Embryonic facial prominence (tissue), 1 donor: ENCODE results near the gene RHBG.
"Not testable (repeated sequence)": the region's sequence is repeated elsewhere in the genome, so short reads cannot be mapped to it uniquely, and the experiment has no call there.

ENCODE experiments used
- DNase-seq: peaks from one replicate; pipeline ENCODE4 v3.0.0-alpha.2; 2016; ENCODE audit errors: extremely low spot score

Gene RHBG

DNA sequence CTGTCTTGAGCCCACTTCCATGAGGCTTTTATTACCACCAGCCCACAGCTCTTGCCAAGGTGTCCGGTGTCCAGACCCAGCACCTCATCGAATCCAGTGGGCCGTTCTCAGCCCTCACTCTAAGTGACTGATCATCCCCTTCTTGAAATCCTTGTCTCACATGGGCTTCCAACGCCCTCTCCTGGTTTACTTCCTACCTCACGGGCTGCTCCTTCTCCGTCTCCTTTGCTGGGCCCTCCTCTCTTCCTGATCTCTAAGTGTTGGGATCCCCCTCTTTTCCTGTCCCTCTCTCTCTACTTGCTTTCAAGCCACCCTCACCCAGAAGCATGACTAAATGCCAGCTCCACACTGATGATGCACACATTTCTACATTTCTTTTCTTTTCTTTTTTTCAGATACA lies 9.0 kb upstream of the RHBG start:
- no peak for DNase-seq

DNA sequence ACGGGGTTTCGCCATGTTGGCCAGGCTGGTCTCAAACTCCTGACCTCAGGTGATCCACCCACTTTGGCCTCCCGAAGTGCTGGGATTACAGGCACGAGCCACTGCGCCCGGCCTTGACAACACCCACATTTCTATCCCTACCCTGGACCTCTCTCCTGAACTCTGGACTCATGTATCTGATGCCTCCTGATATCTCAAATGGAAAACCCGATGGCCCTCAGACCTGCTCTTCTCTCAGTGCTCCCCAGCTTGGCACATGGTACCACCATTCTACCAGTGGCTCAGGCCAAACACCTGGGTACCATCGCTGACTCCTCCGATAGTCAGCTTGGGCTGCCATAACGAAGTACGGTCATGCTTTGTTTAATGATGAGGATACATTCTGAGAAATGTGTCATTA lies 8.5 kb upstream of the RHBG start:
- no peak for DNase-seq

DNA sequence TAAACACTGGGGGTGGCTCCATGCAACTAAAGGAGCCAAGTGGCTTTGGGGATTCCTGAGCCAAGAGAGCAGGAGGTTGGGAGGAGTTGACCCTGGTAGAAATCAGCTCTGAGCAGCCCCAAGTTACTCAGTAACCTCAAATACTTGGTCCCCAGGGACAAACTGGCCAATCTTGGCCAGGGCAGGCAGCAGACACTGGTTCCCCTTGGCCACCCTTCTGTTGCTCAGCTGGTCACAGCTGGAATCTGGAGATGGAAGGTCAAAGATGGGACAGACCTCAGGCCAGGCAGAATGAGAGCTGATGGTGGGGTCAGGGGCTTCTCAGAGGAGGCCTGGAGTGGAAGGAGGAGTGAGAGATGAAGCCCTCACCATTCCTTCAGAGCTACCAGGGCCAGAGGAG lies 3.3 kb upstream of the RHBG start:
- DNase-seq: no peak

DNA sequence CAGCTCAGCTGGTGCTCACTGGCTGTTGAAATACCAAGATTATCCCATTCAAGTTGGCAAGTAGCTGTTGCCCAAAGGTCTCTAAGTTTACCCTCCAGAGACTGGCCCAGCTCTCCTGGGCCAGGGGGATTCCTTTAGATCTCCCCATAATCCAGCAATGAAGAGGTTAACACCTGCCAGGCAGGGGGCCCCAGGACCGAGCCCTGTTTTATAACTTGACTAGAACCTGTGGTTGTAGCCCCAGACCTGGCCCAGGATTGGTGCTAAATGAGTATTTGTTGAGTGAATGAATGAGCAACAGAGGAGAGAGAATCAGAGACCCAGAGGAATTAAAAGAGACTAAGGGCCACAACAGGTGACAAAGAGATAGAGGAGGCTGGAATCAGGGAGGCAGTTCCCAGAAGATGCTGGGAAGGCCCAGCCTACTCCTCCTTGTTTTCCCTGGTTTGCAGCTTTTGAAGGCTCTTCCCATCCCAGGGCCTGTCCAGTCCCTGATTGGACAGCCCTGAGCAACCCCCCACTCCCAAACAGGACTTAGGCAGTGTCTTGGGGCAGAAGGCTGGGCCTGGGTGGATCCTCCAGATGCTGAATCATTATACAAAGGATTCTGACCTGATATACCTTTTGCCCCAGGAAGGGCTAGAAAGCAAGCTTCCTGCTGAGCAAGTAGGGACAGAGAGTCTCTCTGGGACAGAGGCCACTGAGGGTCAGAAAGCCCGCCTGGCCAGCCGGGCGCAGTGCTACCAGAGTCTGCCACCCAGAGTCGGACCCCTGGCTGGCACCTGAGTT lies 2.4 kb upstream of the RHBG start:
- DNase-seq: no peak

DNA sequence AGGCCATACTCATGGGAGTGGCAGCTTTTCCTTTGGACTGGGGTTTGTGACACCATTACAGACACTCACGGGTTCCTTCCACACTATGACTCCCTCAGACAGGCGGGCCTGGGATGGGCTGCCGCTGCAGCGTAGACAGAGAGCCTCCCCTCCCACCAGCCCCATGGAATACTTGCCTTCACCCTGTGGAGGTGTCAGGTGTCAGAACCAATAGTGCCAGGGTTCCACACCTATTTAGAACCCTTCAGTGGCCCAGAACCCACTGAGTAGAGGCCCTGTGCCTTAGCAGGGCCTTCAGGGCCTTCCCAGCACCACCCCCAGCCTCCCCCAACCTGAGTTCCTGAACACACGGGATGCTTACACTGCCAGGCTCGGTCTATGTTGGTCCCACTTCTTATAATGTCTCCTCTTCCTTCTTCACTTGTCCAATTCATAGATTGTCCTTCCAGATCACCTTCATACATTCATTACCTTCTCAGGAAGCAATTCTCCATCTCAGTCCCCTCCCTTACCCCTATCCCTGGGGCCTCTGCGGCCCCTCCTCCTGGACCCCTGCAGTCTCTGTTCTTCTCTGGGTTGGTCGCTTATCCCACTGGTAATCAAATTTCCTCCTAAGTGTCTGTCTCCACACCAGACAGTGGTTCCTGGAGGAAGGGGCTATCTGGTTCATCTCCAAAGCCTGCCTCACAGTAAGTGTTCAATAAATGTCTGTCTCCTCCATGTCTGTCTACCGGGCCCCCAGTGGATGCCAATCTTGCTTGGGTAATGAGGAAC lies 1.4 kb upstream of the RHBG start:
- DNase-seq: no peak

DNA sequence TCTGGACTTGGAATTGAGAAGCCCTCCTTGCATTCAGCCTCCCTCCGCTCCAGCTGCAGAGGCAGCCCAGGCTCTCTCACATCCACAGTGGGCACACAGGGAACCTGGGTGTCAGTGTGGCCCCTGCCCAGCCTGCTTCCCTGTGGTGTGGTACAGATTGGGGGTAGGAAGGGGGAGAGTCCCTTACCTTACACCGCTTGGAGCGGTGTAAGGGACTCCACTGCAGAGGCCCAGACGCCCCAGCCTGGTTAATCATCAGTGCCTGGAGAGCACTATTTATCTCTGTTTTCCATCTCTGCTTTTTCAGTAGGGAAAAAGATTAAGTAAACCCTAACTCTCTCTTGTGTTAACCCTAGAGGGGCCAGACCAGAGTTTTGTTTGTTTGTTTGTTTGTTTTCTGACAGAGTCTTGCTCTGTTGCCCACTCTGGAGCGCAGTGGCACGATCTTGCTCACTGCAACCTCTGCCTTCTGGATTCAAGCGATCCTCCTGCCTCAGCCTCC lies 803 bp upstream of the RHBG start:
- no peak for DNase-seq

DNA sequence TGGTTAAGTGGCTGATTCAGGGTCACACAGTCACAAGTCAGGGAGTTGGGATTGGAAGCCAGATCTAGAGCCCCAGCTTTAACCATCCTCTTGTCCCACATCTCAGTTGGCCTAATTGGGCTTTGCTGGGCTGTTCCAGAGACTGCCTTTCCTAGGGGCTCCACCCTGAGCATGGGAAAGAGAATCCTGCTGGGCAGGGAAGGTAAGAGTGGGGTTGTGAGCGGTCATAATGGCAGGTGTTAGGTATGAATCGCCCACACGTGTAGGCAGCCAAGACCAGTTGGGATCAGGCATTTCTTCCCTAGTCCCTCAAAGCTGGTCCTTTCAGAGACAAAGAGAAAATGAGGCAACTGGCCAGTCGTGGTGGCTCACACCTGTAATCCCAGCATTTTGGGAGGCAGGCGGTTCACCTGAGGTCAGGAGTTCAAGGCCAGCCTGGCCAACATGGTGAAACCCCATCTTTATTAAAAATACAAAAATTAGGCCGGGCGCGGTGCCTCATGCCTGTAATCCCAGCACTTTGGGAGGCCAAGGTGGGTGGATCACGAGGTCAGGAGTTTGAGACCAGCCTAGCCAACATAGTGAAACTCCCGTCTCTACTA lies 775 bp downstream of the RHBG start:
- not testable (repeated sequence) for DNase-seq

DNA sequence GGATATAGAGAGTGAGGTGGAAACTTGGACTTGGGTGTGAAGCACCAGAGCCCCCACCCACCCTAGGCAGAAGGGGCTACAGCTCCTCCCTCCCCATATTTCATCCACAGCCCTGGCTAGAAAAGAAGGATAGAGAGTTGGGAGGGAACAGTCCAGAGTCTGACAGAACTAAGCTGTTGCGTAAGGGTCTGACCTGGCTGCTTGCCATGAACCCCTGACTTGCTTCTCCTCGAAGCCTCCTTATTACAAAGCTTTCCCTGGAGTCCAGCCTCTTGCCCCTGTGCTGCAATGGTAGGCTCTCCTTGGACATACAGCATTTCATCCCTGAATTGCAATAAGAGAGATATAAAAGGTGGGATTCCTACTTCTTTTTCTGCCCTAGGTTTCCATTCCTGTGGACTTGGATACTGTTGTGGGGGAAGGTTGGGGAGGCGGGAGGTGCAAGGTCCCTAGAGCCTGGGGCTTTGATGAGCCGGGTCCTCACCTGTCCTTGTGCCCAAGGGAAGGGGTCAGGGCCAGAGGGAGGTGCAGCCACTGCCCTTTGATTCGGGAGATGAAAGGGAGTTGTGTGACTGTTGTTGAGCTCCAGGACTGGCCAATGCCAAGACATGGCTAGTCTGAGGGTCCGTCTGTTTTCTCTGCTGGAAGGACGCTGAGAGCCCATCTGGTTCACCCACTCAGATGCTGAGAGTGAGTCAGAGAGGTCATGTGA lies 2.7 kb downstream of the RHBG start:
- DNase-seq: no peak

DNA sequence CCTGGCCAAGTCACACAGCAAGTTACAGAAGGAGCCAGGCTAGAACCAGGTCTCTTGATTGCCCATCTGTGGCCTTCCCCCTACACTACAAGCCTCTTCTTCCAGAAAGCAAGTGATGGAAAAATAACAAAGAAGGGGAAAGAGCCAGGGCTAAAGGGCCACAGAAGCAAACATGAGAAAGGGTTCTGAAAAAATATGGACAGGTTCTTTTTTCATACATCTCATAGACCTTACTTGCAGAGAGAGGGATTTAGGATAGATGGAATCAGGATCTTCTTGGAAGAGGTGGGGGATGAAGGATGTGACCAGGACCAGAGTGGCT lies 3.2 kb downstream of the RHBG start:
- no peak for DNase-seq

DNA sequence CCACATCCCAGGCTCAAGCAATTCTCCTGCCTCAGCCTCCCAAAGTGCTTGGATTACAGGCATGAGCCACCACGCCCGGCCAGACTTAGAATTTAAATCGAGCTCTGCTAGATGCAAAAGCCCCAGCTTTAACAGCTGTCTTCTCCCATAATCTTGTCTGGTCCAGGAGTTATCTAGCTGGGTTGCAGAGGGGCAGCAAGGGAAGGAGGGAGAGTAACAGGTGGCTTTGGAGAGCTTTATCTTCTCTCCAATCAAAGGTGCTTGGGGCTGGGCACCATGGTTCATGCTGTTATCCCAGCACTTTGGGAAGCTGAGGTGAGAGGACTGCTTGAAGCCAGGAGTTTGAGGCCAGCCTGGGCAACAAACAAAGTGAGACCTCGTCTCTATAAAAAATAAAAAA lies 3.9 kb downstream of the RHBG start:
- no peak for DNase-seq

DNA sequence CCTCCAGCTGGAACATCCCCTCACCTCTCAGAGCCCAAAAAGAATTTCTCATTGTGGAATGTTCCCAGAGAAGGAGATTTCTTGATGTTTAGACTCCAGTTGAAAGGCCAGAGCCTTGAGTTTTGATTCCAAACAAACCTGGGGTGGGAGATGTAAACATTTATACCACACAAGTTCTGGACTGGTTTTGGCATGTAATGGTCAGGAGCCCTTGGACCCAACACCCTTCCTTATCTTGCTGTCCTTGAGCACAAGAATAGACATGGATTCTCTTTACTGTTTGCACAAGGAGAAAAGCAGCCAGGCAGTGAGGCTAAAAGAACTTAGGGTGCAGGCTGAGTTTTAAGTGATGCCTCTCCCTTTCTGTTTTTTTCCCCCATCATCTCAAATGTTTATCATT lies 4.5 kb downstream of the RHBG start:
- no peak for DNase-seq

DNA sequence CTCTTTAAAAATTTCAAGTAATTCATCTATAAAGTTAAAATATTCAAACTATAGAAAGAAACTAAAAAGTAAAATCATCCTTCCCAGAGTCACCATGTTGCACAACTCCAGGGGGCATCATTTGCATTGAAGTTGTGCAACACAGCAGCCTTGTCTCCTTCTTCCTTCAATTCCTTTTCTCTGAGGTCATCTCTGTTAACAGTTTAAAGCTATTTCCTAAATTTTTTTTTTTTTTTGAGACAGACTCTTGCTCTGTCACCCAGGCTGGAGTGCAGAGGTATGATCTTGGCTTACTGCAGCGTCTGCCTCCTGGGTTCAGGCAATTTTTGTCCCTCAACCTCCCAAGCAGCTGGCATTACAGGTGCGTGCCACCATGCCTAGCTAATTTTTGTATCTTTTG lies 7.1 kb downstream of the RHBG start:
- DNase-seq: no peak

DNA sequence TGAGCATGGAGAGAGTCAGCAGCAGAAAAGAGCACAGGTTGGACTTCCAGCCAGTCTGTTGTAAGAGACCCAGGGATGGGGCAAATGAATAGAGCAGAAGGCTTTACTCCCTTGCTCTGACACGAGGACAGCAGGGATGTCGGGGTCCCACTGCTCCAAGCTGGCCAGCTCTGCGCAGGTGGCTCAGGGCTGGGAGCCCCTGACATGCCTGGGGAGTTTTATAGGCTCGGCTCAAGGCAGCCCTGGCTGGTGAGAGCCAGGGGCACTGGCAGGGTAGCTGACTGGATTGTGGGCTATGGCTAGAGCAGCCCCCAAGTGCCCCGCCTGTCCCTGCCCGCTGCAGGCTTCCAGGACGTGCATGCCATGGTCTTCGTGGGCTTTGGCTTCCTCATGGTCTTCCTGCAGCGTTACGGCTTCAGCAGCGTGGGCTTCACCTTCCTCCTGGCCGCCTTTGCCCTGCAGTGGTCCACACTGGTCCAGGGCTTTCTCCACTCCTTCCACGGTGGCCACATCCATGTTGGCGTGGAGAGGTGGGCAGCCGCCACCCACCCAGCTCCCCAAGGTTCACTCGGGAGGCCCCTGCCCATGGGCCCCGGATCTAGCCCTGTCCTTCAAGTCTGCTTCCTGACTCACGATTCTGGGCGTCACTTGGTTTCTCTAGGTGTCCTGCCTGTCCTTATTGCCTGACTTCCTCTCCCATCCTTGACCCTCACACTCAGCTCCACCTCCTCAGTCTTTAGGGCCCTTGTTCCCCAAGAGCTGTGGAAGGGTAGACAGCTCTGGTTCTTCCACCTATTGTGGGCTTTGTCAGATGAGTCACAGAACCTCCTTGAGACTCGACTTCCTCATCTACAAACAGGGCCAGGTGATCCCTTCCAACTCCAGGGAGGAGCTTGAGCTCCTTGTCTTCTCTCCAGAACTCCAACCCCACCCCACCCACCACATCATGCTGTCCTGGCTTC lies 8.2 kb downstream of the RHBG start:
- no peak for DNase-seq

DNA sequence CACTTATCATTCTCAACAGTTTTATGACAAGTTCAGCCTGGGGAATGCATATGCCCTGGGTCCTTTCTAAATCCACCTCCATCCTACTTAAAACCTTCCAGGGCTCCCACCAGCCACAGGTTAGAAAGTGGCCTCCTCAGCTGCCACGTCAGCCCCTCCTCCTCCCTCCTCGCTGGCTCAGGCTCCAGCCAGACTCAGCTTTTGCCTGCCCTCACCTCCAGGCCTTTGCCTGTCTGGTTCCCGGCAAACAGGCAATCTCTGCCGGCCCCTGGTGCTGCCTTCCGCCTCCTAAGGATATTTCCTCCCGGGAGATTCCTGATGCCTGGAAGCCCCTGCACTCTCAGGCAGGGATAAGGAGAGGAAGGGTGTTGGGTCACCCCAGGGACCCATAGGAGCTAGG lies 9.5 kb downstream of the RHBG start:
- DNase-seq: no peak

DNA sequence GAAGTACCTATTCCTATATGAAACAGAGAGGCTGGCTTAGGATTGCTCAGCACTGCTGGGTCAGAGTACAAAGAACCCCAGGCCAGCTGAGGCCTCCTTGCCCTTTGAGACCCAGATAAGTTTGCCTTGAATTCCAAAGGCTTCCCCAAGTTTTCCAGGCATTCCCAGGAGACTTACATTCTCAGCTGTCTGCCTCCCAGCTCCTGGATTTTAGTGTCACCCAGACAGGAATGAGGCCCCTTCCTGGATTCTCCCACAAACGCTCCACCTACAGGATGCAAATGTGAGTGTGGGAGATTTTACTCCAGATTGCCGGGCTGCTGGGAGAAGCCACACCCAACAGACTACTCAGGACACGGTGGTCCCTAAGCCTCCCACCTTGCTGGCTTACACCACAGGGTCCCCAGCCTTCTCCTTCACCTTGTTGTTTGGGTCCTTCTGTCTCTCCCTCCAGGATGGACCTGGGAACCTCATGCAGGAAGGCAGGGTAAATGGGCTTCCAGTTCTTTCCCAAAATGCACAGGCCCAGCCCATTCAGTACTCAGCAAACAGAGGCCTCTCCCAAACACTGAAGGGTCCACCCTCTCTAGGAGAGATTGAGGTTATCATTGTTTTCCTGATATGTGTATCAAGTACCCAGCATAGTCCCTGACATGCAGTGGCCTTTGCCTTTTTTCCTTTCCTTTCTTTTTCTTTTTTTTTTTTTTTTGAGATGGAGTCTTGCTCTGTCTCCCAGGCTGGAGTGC lies 10.6 kb downstream of the RHBG start:
- no peak for DNase-seq

DNA sequence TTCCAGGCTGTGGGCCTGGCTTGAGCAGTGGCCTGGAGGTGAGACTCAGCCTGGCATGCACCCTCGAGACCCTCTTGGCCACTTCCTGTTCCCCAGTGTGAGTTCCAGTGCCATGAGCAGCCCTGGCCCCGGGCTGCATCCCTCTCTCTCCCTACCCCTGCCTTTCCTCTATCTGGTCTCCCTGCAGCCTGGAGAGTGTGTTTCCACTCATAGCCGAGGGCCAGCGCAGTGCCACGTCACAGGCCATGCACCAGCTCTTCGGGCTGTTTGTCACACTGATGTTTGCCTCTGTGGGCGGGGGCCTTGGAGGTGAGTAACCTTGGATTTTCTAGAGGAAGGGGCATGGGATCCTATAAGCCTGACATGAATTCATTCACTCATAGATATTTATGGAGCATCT lies 13.6 kb downstream of the RHBG start:
- DNase-seq: no peak

DNA sequence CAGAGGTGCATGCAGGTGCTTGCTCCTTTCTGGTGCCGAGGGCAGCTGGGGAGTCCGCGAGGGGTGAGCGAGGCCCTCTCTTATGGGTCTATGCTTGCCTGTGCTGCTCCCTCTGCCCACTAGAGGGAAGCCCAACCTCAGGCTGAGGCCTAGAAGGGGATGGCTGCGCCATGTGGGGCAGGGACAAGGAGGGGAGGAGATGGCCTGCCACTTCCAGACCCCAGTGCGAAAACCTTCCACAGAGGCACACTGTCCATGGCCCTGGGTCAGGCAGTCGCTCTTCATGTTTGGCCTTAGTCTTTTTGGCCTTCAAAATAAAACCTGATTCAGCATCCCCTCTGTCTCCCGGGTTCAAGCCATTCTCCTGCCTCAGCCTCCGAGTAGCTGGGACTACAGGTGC lies 14.0 kb downstream of the RHBG start:
- no peak for DNase-seq

DNA sequence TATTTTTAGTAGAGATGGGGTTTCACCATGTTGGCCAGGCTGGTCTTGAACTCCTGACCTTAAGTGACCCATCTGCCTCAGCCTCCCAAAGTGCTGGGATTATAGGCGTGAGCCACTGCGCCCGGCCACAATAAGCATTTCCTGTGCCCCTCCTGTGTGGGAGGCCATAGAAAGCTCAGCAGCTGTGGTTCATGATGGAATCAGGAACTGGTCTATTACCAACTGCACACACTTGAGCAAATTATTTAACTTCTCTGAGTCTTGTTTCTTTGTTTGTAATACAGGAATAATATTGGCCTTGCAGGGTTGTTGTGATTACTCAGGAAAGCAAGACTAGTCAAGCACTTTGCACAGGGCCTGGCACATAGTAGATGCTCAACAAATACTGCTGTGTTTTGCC lies 15.0 kb downstream of the RHBG start:
- no peak for DNase-seq

DNA sequence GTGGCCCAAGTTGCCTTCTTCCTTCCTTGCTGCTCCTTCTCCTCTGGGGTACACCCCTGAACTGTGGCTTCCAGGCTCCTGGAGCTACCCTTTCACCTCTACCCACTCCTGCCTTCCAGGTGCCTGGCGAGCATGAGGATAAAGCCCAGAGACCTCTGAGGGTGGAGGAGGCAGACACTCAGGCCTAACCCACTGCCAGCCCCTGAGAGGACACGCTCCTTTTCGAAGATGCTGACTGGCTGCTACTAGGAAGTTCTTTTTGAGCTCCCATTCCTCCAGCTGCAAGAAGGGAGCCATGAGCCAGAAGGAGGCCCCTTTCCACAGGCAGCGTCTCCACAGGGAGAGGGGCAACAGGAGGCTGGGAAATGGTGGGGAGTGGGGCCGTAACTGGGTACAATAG lies 15.6 kb downstream of the RHBG start:
- no peak for DNase-seq

DNA sequence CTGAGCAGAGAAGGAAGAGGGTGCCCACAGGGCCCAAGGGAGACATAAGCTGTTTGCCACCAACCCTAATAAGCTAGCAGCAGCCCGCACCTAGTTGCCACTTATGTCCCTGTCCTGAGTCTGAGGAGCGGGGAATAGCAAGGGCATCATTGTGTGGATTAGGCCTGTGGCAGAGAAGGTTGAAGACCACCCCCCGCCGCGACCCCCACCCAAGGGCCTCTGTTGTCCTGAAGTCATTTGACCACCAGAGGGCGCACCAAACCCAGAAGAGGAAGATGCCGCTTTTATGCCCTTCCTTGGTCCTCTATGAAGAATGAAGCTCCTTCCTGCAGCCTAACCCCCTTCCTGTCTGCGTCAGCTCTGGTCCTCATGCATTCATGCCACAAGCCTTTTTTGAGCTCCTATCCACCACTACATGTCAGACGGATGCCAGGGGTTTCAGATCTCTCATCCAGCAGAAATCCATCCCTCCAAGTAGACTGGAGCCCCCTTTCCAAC lies 16.6 kb downstream of the RHBG start:
- peak; percentile 48 for DNase-seq
